ENCODE results near the gene SUSD4. TPM values are rescaled to one million over a fixed set of nuclear protein-coding genes. Genes with fewer than 3 reads are reported as not detected.

SUSD4 gene
- total RNA-seq, 1 experiment from 2014 or later: 2.3 TPM

- no peaks in the 10 kb centered on the region for H3K4me1 Mint-ChIP-seq (ENCODE audit: insufficient read depth, unreplicated experiment)
- no TSS peak for BruUV-seq (replicated peaks)
- H3K27me3 Mint-ChIP-seq (ENCODE audit: insufficient read depth, unreplicated experiment): no peaks in the 10 kb centered on the region
- intact Hi-C loops (cut with micrococcal nuclease): no loop called here
- no peak overlapping the region for H3K27ac Mint-ChIP-seq (ENCODE audit: low read depth, unreplicated experiment)
- CTCF ChIA-PET: interaction anchor here (0.6 to 1.6 kb wide), 3 partner anchors 91 to 212 kb away, joined by 3 to 6 read pairs (median 3); no protein-coding TSS in a partner anchor
- H3K36me3 Mint-ChIP-seq (ENCODE audit: insufficient read depth, unreplicated experiment): no peaks in the 10 kb centered on the region
- H3K4me3 Mint-ChIP-seq (ENCODE audit: unreplicated experiment): no peak overlapping the region
- no peak for DNase-seq (ENCODE audit: unreplicated experiment)
- H3K9me3 Mint-ChIP-seq (ENCODE audit: unreplicated experiment): no peaks in the 10 kb centered on the region
- no peak for TF ChIP-seq CTCF (IDR thresholded peaks at IDR 0.05; ENCODE audit: unreplicated experiment)
- POLR2A ChIA-PET: no interaction called here
Measured at GRCh38 chr1:223224465-223224864, 139.5 kb downstream of the SUSD4 start.

- Mint-ChIP-seq H3K27ac (ENCODE audit: low read depth, unreplicated experiment) (no peak overlapping the region), H3K4me3 (ENCODE audit: unreplicated experiment) (no peak overlapping the region), H3K36me3 (ENCODE audit: insufficient read depth, unreplicated experiment) (no peaks in the 10 kb centered on the region), H3K27me3 (ENCODE audit: insufficient read depth, unreplicated experiment) (no peaks in the 10 kb centered on the region), H3K9me3 (ENCODE audit: unreplicated experiment) (peaks cover 8% of the 10 kb centered on the region), H3K4me1 (ENCODE audit: insufficient read depth, unreplicated experiment) (no peaks in the 10 kb centered on the region)
- TF ChIP-seq CTCF (IDR thresholded peaks at IDR 0.05; ENCODE audit: unreplicated experiment): no peak
- ChIA-PET POLR2A (interaction anchor here (0.6 to 1.1 kb wide), 2 partner anchors 26 to 56 kb away, joined by 3 read pairs; no protein-coding TSS in a partner anchor), CTCF (interaction anchor here (0.7 to 1.6 kb wide), 3 partner anchors 89 to 99 kb away, joined by 3 to 5 read pairs (median 3); no protein-coding TSS in a partner anchor)
- intact Hi-C loops (cut with micrococcal nuclease): no loop called here
- no TSS peak for BruUV-seq (replicated peaks)
- no peak for DNase-seq (ENCODE audit: unreplicated experiment)
Measured at GRCh38 chr1:223223091-223223995, 140.6 kb downstream of the SUSD4 start.

GRCh38 chr1:223222377-223222776 is 141.6 kb downstream of the SUSD4 start:
- no peaks in the 10 kb centered on the region for H3K27me3 Mint-ChIP-seq (ENCODE audit: insufficient read depth, unreplicated experiment)

More at GRCh38 chr1:223222377-223222776, 141.6 kb downstream of the SUSD4 start:
- POLR2A ChIA-PET: no interaction called here
- no peak overlapping the region for H3K4me3 Mint-ChIP-seq (ENCODE audit: unreplicated experiment)
- CTCF ChIA-PET: no interaction called here
- DNase-seq (ENCODE audit: unreplicated experiment): no peak
- H3K27ac Mint-ChIP-seq (ENCODE audit: low read depth, unreplicated experiment): no peak overlapping the region
- TF ChIP-seq CTCF (IDR thresholded peaks at IDR 0.05; ENCODE audit: unreplicated experiment): no peak
- H3K4me1 Mint-ChIP-seq (ENCODE audit: insufficient read depth, unreplicated experiment): no peaks in the 10 kb centered on the region
- intact Hi-C loops (cut with micrococcal nuclease): no loop called here
- H3K9me3 Mint-ChIP-seq (ENCODE audit: unreplicated experiment): peaks cover 8% of the 10 kb centered on the region
- H3K36me3 Mint-ChIP-seq (ENCODE audit: insufficient read depth, unreplicated experiment): no peaks in the 10 kb centered on the region
- no TSS peak for BruUV-seq (replicated peaks)
